ENCODE data around the gene PROSER2.
"Not testable (repeated sequence)": the region's sequence is repeated elsewhere in the genome, so short reads cannot be mapped to it uniquely, and the experiment has no call there.

PROSER2 gene

GRCh38 chr10:11887381-11888227 lies 64.4 kb downstream of the PROSER2 start:
- no peak for DNase-seq

- DNase-seq, result not testable (repeated sequence)
Observed at GRCh38 chr10:11889263-11889662, 66.1 kb downstream of the PROSER2 start.

GRCh38 chr10:11891776-11892486 lies 68.8 kb downstream of the PROSER2 start:
- DNase-seq, result no peak

GRCh38 chr10:11893749-11894278 lies 70.7 kb downstream of the PROSER2 start:
- no peak for DNase-seq

GRCh38 chr10:11894381-11895107 lies 71.4 kb downstream of the PROSER2 start:
- no peak for DNase-seq

- DNase-seq, result no peak
Observed at GRCh38 chr10:11895108-11895466, 71.9 kb downstream of the PROSER2 start.

- no peak for DNase-seq
Observed at GRCh38 chr10:11895598-11895997, 72.4 kb downstream of the PROSER2 start.

- no peak for DNase-seq
Observed at GRCh38 chr10:11896549-11897200, 73.5 kb downstream of the PROSER2 start.

GRCh38 chr10:11898033-11898371 lies 74.8 kb downstream of the PROSER2 start:
- DNase-seq, result no peak

- no peak for DNase-seq
Observed at GRCh38 chr10:11898372-11899066, 75.4 kb downstream of the PROSER2 start.

GRCh38 chr10:11899067-11899876 lies 76.1 kb downstream of the PROSER2 start:
- no peak for DNase-seq

GRCh38 chr10:11901036-11901301 lies 77.8 kb downstream of the PROSER2 start:
- no peak for DNase-seq

GRCh38 chr10:11901454-11901832 lies 78.3 kb downstream of the PROSER2 start:
- DNase-seq, result no peak

- DNase-seq, result no peak
Observed at GRCh38 chr10:11901833-11902475, 78.8 kb downstream of the PROSER2 start.

- DNase-seq, result no peak
Observed at GRCh38 chr10:11902646-11903045, 79.5 kb downstream of the PROSER2 start.

GRCh38 chr10:11906714-11907113 lies 83.6 kb downstream of the PROSER2 start:
- no peak for DNase-seq

- DNase-seq, result no peak
Observed at GRCh38 chr10:11907914-11908313, 84.8 kb downstream of the PROSER2 start.

- DNase-seq, result no peak
Observed at GRCh38 chr10:11908536-11908935, 85.4 kb downstream of the PROSER2 start.

GRCh38 chr10:11908991-11909390 lies 85.8 kb downstream of the PROSER2 start:
- no peak for DNase-seq

GRCh38 chr10:11909618-11910017 lies 86.5 kb downstream of the PROSER2 start:
- DNase-seq, result no peak

GRCh38 chr10:11910102-11910501 lies 86.9 kb downstream of the PROSER2 start:
- DNase-seq, result no peak

All from NCI-H2107 (cell line).